ENCODE results near the gene ROR2.

GRCh38 chr9:91712811-91713210, 237.2 kb downstream of the ROR2 start:
- TF ChIP-seq, protein P1, sequence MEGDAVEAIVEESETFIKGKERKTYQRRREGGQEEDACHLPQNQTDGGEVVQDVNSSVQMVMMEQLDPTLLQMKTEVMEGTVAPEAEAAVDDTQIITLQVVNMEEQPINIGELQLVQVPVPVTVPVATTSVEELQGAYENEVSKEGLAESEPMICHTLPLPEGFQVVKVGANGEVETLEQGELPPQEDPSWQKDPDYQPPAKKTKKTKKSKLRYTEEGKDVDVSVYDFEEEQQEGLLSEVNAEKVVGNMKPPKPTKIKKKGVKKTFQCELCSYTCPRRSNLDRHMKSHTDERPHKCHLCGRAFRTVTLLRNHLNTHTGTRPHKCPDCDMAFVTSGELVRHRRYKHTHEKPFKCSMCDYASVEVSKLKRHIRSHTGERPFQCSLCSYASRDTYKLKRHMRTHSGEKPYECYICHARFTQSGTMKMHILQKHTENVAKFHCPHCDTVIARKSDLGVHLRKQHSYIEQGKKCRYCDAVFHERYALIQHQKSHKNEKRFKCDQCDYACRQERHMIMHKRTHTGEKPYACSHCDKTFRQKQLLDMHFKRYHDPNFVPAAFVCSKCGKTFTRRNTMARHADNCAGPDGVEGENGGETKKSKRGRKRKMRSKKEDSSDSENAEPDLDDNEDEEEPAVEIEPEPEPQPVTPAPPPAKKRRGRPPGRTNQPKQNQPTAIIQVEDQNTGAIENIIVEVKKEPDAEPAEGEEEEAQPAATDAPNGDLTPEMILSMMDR (IDR thresholded peaks at IDR 0.05) = no peak
- TF ChIP-seq POLR2A (IDR thresholded peaks at IDR 0.05) = no peak
